ENCODE results near the gene DHRS2. TPM values are rescaled to one million over a fixed set of nuclear protein-coding genes. Genes with fewer than 3 reads are reported as not detected.
"Not testable (repeated sequence)": the region's sequence is repeated elsewhere in the genome, so short reads cannot be mapped to it uniquely, and the experiment has no call there.

The DHRS2 gene
- total and polyA plus RNA-seq, 5 donors = not detected

DNA sequence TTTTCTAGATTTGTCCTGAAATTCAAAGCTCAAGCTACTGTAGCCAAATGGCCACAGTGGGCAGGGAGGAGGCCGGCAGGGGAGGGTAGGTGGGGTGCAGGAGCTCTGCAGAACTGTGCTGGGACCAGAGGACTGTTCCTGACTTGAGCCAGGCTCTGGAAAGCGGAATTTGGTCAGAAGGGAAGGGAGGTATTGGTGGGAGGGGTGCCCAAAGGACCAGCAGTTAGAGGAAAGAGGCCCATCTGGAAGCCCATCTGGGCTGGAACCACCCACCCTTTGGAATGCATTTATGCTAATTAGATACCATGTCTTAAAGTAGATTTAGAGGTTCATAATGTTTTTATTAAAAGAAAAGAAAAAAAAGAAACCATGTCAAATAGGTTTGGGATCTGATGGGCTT is 33.1 kb upstream of the DHRS2 start:
- Histone ChIP-seq H3K27me3 (ENCODE audit: control insufficient read depth, insufficient read depth) (no peaks in the 10 kb centered on the region), H3K4me3 (ENCODE audit: low read length) (no peak overlapping the region), H3K9me3 (ENCODE audit: control insufficient read depth, low read length) (no peaks in the 10 kb centered on the region), H3K27ac (ENCODE audit: low read length) (no peak overlapping the region), H3K4me1 (ENCODE audit: control insufficient read depth, insufficient read depth, low read length) (peaks cover 3% of the 10 kb centered on the region)
- WGBS = 74% methylated on average over 2 of the region's 2 CpGs
- DNase-seq = no peak
- intact Hi-C loops (cut with DNase I) = no loop called here
- ATAC-seq = no peak

GRCh38 chr14:23604148-23604547 is 32.0 kb upstream of the DHRS2 start:
- intact Hi-C loops (cut with DNase I) = no loop called here
- ATAC-seq = no peak
- DNase-seq = no peak
- H3K4me1 ChIP-seq (ENCODE audit: control insufficient read depth, insufficient read depth, low read length) = peaks cover 3% of the 10 kb centered on the region
- no peak overlapping the region for H3K27ac ChIP-seq (ENCODE audit: low read length)
- no peak overlapping the region for H3K4me3 ChIP-seq (ENCODE audit: low read length)
- 56% methylated on average over 2 of the region's 2 CpGs for WGBS
- no peaks in the 10 kb centered on the region for H3K9me3 ChIP-seq (ENCODE audit: control insufficient read depth, low read length)
- H3K27me3 ChIP-seq (ENCODE audit: control insufficient read depth, insufficient read depth) = no peaks in the 10 kb centered on the region

- no peak for ATAC-seq
- no peak overlapping the region for H3K4me3 ChIP-seq (ENCODE audit: low read length)
- DNase-seq = peak in 1 of 3 donors; percentile 44
- H3K4me1 ChIP-seq (ENCODE audit: control insufficient read depth, insufficient read depth, low read length) = peaks cover 3% of the 10 kb centered on the region
- intact Hi-C loops (cut with DNase I) = no loop called here
- no peak overlapping the region for H3K27ac ChIP-seq (ENCODE audit: low read length)
- no peaks in the 10 kb centered on the region for H3K9me3 ChIP-seq (ENCODE audit: control insufficient read depth, low read length)
- WGBS = 78% methylated on average over 3 of the region's 3 CpGs
- no peaks in the 10 kb centered on the region for H3K27me3 ChIP-seq (ENCODE audit: control insufficient read depth, insufficient read depth)
These were observed 31.4 kb upstream of the DHRS2 start for GRCh38 chr14:23604675-23605170.

- intact Hi-C loops (cut with DNase I) = no loop called here
- H3K27ac ChIP-seq (ENCODE audit: low read length) = no peak overlapping the region
- H3K4me3 ChIP-seq (ENCODE audit: low read length) = no peak overlapping the region
- peaks cover 3% of the 10 kb centered on the region for H3K4me1 ChIP-seq (ENCODE audit: control insufficient read depth, insufficient read depth, low read length)
- 68% methylated on average over 6 of the region's 6 CpGs for WGBS
- no peaks in the 10 kb centered on the region for H3K27me3 ChIP-seq (ENCODE audit: control insufficient read depth, insufficient read depth)
- no peaks in the 10 kb centered on the region for H3K9me3 ChIP-seq (ENCODE audit: control insufficient read depth, low read length)
- ATAC-seq = no peak
- no peak for DNase-seq
These were observed 30.1 kb upstream of the DHRS2 start for GRCh38 chr14:23605931-23606585.

- H3K27me3 ChIP-seq (ENCODE audit: control insufficient read depth, insufficient read depth) = no peaks in the 10 kb centered on the region
- intact Hi-C loops (cut with DNase I) = no loop called here
- H3K4me1 ChIP-seq (ENCODE audit: control insufficient read depth, insufficient read depth, low read length) = no peaks in the 10 kb centered on the region
- ATAC-seq (peak; percentile 49 to 60), DNase-seq (peak in 2 of 3 donors; percentile 59 to 71)
- H3K27ac ChIP-seq (ENCODE audit: low read length) = no peak overlapping the region
- WGBS = 23% methylated on average over 1 of the region's 1 CpG
- no peaks in the 10 kb centered on the region for H3K9me3 ChIP-seq (ENCODE audit: control insufficient read depth, low read length)
- H3K4me3 ChIP-seq (ENCODE audit: low read length) = no peak overlapping the region
These were observed 27.7 kb upstream of the DHRS2 start for GRCh38 chr14:23608454-23608853.

- Histone ChIP-seq H3K4me1 (ENCODE audit: control insufficient read depth, insufficient read depth, low read length) (no peaks in the 10 kb centered on the region), H3K27ac (ENCODE audit: low read length) (no peak overlapping the region), H3K4me3 (ENCODE audit: low read length) (no peak overlapping the region), H3K27me3 (ENCODE audit: control insufficient read depth, insufficient read depth) (no peaks in the 10 kb centered on the region), H3K9me3 (ENCODE audit: control insufficient read depth, low read length) (no peaks in the 10 kb centered on the region)
- no peak for ATAC-seq
- 81% methylated on average over 3 of the region's 3 CpGs for WGBS
- DNase-seq = no peak
- intact Hi-C loops (cut with DNase I) = no loop called here
These were observed 27.2 kb upstream of the DHRS2 start for GRCh38 chr14:23609001-23609400.

- H3K27me3 ChIP-seq (ENCODE audit: control insufficient read depth, insufficient read depth); intact Hi-C loops (cut with DNase I); ATAC-seq; DNase-seq; H3K4me3 ChIP-seq (ENCODE audit: low read length); H3K9me3 ChIP-seq (ENCODE audit: control insufficient read depth, low read length); H3K4me1 ChIP-seq (ENCODE audit: control insufficient read depth, insufficient read depth, low read length); H3K27ac ChIP-seq (ENCODE audit: low read length): not testable (repeated sequence)
- 63% methylated on average over 7 of the region's 7 CpGs for WGBS
These were observed 26.6 kb upstream of the DHRS2 start for GRCh38 chr14:23609411-23610089.

DNA sequence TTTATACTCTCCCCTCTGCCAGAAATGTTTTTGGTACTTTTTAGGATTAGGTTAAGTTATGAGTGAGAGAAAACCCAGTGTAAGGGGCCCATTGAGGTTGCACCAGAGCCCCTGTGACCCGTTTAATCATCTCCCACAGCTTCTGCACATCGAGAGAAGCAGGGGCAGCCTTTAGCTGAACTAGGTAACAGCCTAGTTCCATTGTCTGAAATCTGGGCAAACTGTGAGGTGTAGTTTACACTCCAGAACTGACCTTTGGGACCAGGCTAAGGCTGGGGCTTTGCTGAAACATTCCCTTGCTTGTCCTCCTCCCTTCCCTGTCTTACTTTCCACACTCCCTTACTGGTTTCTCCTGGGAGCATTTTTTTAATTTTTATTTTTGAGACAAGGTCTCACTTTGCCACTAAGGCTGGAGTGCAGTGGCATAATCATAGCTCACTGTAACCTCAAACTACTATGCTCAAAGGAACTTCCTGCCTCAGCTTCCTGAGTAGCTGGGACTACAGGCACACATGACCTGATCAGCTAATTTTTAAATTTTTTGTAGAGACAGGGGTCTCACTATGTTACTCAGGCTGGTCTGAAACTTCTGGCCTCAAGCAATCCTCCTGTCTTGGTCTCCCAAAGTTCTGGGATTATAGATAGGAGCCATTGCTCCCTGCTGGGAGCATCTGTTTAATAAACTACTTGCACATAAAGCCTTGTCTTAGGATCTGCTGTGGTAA is 25.9 kb upstream of the DHRS2 start:
- Histone ChIP-seq H3K27ac (ENCODE audit: low read length) (no peak overlapping the region), H3K27me3 (ENCODE audit: control insufficient read depth, insufficient read depth) (no peaks in the 10 kb centered on the region), H3K9me3 (ENCODE audit: control insufficient read depth, low read length) (no peaks in the 10 kb centered on the region), H3K4me3 (ENCODE audit: low read length) (no peak overlapping the region), H3K4me1 (ENCODE audit: control insufficient read depth, insufficient read depth, low read length) (no peaks in the 10 kb centered on the region)
- ATAC-seq (no peak), DNase-seq (no peak)
- 50% methylated on average over 2 of the region's 2 CpGs for WGBS
- intact Hi-C loops (cut with DNase I) = no loop called here

DNA sequence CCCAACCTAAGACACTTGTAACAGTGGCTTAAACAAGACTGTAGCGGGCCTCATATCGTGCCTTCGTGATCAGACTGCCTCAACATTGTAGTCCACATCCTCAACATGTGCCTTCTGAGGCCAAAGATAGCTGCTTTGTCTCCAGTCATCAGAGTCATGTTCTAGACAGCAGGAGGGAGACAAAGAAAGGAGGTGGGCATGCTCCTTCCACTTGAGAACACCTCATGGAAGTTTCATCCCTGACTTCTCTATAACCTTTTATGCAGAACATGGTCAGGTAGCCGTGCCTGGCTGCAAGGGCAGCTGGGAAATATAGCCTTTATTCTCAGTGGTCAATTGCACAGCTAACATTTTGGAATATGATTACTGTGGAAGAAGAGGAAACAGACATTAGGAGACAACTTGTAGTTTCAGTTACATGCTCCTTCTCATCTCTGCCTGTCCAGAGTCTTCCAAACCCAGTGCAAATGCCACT is 25.3 kb upstream of the DHRS2 start:
- intact Hi-C loops (cut with DNase I) = no loop called here
- Histone ChIP-seq H3K4me1 (ENCODE audit: control insufficient read depth, insufficient read depth, low read length) (no peaks in the 10 kb centered on the region), H3K9me3 (ENCODE audit: control insufficient read depth, low read length) (no peaks in the 10 kb centered on the region), H3K4me3 (ENCODE audit: low read length) (no peak overlapping the region), H3K27ac (ENCODE audit: low read length) (no peak overlapping the region), H3K27me3 (ENCODE audit: control insufficient read depth, insufficient read depth) (no peaks in the 10 kb centered on the region)
- DNase-seq (no peak), ATAC-seq (no peak)
- WGBS = 53% methylated on average over 4 of the region's 4 CpGs

DNA sequence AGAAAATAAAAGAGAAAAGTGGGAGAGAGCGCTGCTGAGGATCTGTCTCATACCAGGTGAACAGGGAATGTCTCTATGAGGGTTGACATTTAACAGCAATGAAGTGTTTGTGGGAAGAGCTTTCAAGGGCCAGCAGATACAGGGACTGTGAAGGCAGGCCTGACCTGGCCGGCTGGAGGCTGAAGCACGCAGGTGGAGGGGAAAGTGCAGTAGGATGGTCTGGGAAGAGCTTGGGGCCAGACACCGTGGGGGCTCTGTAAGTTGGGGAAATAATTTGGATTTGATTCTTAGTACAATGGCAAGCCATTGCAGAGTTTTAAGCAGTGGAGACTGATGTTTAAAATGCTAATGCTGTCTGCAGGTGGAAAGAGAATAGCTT is 23.8 kb upstream of the DHRS2 start:
- no peaks in the 10 kb centered on the region for H3K9me3 ChIP-seq (ENCODE audit: control insufficient read depth, low read length)
- intact Hi-C loops (cut with DNase I) = no loop called here
- H3K4me3 ChIP-seq (ENCODE audit: low read length) = no peak overlapping the region
- H3K27me3 ChIP-seq (ENCODE audit: control insufficient read depth, insufficient read depth) = no peaks in the 10 kb centered on the region
- ATAC-seq (no peak), DNase-seq (no peak)
- no peaks in the 10 kb centered on the region for H3K4me1 ChIP-seq (ENCODE audit: control insufficient read depth, insufficient read depth, low read length)
- 62% methylated on average over 4 of the region's 4 CpGs for WGBS
- no peak overlapping the region for H3K27ac ChIP-seq (ENCODE audit: low read length)

DNA sequence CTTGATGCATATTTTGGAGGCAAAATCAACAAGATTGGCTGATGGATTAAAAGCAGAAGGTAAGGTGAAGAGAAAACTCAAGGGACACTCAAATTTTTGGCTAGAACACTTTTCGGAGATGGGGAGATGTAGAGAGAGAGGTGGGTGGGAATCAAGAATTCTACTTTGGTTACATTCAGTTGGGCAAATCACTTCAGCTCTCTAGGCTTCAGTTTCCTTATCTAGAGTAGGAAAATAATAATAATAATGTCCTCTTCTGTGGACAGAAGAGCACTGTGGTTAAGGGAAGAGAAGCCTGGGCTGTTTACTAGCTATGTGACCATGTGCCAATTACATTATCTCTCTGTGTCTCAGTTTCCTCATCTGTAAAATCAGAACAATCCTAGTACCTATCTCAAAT is 23.4 kb upstream of the DHRS2 start:
- DNase-seq (no peak), ATAC-seq (no peak)
- H3K27ac ChIP-seq (ENCODE audit: low read length) = no peak overlapping the region
- intact Hi-C loops (cut with DNase I) = no loop called here
- H3K9me3 ChIP-seq (ENCODE audit: control insufficient read depth, low read length) = no peaks in the 10 kb centered on the region
- no peaks in the 10 kb centered on the region for H3K4me1 ChIP-seq (ENCODE audit: control insufficient read depth, insufficient read depth, low read length)
- H3K27me3 ChIP-seq (ENCODE audit: control insufficient read depth, insufficient read depth) = no peaks in the 10 kb centered on the region
- WGBS = 96% methylated on average over 1 of the region's 1 CpG
- no peak overlapping the region for H3K4me3 ChIP-seq (ENCODE audit: low read length)

All from right cardiac atrium (tissue), 5 donors.